ENCODE results near the gene TAGLN3.
"Not testable (repeated sequence)": the region's sequence is repeated elsewhere in the genome, so short reads cannot be mapped to it uniquely, and the experiment has no call there.

Gene TAGLN3

GRCh38 chr3:112027142-112027541 lies 28.4 kb downstream of the TAGLN3 start:
- TF ChIP-seq ZFX (IDR thresholded peaks at IDR 0.05) = no peak
- TF ChIP-seq CTCF (conservative IDR thresholded peaks at IDR 0.05) = no peak
- H3K27ac ChIP-seq = no peak overlapping the region

DNA sequence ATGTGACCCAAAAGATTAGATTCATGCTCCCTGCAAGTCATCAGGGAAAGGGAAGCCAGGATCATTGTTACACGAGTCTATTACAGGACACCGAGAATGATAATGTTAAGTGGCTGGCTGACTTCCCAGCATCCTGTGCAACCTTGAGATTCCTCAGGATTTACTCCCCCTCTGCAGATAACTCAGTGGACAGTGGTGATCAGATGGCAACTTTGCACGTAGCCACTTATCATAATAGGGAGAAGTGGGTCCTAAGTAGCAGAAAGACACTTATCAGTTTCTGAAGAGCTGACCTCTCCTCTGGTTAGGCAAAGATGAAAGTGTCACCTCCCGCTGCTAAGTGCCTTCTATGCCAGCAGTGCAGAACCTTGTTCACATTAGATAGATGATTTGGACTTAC lies 29.1 kb downstream of the TAGLN3 start:
- TF ChIP-seq CTCF (conservative IDR thresholded peaks at IDR 0.05) (no peak), ZFX (IDR thresholded peaks at IDR 0.05) (no peak)

GRCh38 chr3:112030901-112031300 lies 32.2 kb downstream of the TAGLN3 start:
- TF ChIP-seq ZFX (IDR thresholded peaks at IDR 0.05) (no peak), CTCF (conservative IDR thresholded peaks at IDR 0.05) (no peak)

More for the DNA sequence above, 29.1 kb downstream of the TAGLN3 start:
- no peak overlapping the region for H3K27ac ChIP-seq

GRCh38 chr3:112032098-112032731 lies 33.5 kb downstream of the TAGLN3 start:
- H3K27ac ChIP-seq = no peak overlapping the region
- no peak for TF ChIP-seq ZFX (IDR thresholded peaks at IDR 0.05)
- TF ChIP-seq CTCF (conservative IDR thresholded peaks at IDR 0.05) = no peak

More at GRCh38 chr3:112030901-112031300, 32.2 kb downstream of the TAGLN3 start:
- no peak overlapping the region for H3K27ac ChIP-seq

GRCh38 chr3:112034436-112034835 lies 35.7 kb downstream of the TAGLN3 start, which contains the start of gene TMPRSS7:
Gene TMPRSS7, plus strand, starts transcription at chr3:112034736. Its CDS starts 110 bp downstream, at chr3:112034846.
- TF ChIP-seq ZFX (IDR thresholded peaks at IDR 0.05) (no peak), CTCF (conservative IDR thresholded peaks at IDR 0.05) (no peak)
- no peak within 1 kb of the TSS for H3K27ac ChIP-seq

DNA sequence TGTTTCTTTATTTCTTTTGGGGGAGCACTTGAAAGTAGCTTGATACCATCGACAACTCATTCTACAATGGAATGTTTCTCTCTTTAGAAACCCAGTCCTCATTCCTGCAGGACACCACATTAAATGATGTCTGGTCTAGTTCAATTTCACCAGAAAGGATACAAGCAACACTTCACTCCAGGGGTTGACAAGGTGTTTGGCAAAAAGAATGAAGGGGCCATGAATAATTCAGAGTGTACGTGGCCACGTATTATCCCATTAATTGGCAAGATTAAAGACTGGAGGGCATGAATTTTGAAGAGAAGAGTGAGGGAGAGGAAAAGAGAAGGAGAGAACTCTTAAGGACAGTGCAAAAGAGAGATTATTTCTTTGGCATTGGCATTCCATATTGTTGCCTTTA lies 36.5 kb downstream of the TAGLN3 start:
- no peak overlapping the region for H3K27ac ChIP-seq
- no peak for TF ChIP-seq ZFX (IDR thresholded peaks at IDR 0.05)
- no peak for TF ChIP-seq CTCF (conservative IDR thresholded peaks at IDR 0.05)

DNA sequence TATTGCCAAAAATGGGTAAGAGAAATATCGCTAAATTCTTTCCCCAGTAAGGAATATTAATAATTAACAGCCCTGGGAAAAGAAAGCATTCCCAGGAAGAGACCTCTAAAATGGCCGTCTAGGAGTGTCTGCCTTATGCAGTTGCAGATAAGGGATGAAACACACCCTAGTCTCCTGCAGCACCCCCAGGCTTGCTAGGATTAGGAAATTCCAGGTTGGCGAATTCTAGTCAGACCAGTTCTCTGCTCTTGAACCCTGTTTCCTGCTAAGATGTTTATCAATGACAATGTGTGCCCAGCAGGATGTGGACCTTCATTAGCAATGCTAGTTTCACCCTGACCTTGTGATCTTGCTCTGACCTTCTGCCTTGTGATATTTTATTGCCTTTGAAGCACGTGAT lies 38.5 kb downstream of the TAGLN3 start:
- not testable (repeated sequence) for H3K27ac ChIP-seq

GRCh38 chr3:112038863-112039262 lies 40.1 kb downstream of the TAGLN3 start:
- H3K27ac ChIP-seq = no peak overlapping the region
- TF ChIP-seq ZFX (IDR thresholded peaks at IDR 0.05) (no peak), CTCF (conservative IDR thresholded peaks at IDR 0.05) (no peak)
